Heart right ventricle (tissue), 16 donors: ENCODE results near the gene UBTD1. TPM values are rescaled to one million over a fixed set of nuclear protein-coding genes. Genes with fewer than 3 reads are reported as not detected.
A peak's percentile ranks its signal among the peaks of the same experiment; 100 is the strongest.

Experiments used
- ATAC-seq, 8 donors: fragments of 200-7000 bp; cut with Tn5 transposase; one replicate each; pipeline ENCODE4 v1.9.1; 2020; ENCODE audit warnings: mild to moderate bottlenecking in 8 of 8, moderate library complexity in 8 of 8, moderate number of reproducible peaks in 1 of 8
- DNase-seq, 2 donors: peaks; one replicate each; pipeline ENCODE4 v3.0.0-alpha.2; 2020
- H3K27ac ChIP-seq, 10 donors: fragments of 200-600 bp; sonication (generic) in 2 of 10; one replicate each; pipeline versions ENCODE4 v1.5.0 to v1.8.0; 2020 to 2022; ENCODE audit warnings: mild to moderate bottlenecking in 3 of 10
- H3K27me3 ChIP-seq, 7 donors: fragments of 200-600 bp; one replicate each; pipeline ENCODE4 v1.8.0; 2021 to 2022; ENCODE audit warnings: mild to moderate bottlenecking in 2 of 7
- H3K36me3 ChIP-seq, 9 donors: fragments of 200-600 bp; sonication (generic) in 1 of 9; one replicate each; pipeline versions ENCODE4 v1.5.0 to v1.8.0; 2020 to 2022; ENCODE audit warnings: mild to moderate bottlenecking in 2 of 9
- H3K4me1 ChIP-seq, 9 donors: fragments of 200-600 bp; sonication (generic) in 1 of 9; one replicate each; pipeline versions ENCODE4 v1.5.0 to v1.8.0; 2020 to 2022; ENCODE audit warnings: mild to moderate bottlenecking in 4 of 9
- H3K4me3 ChIP-seq, 10 donors: fragments of 200-600 bp; sonication (generic) in 2 of 10; one replicate each; pipeline versions ENCODE4 v1.5.0 to v1.8.0; 2020 to 2022; ENCODE audit warnings: mild to moderate bottlenecking in 7 of 10, moderate library complexity in 2 of 10
- H3K9me3 ChIP-seq, 11 donors: fragments of 200-600 bp in 10 of 11; sonication (generic) in 2 of 11; one replicate each; pipeline versions ENCODE4 v1.5.0 to v1.8.0; 2013 to 2022; ENCODE audit warnings: mild to moderate bottlenecking in 2 of 11, control low read depth in 1 of 11, moderate library complexity in 1 of 11
- WGBS, 2 donors: extraction: QIAGEN DNeasy Blood & Tissue Kit; methylation state at CpG; one replicate each; pipeline ENCODE4 v1.1.7; 2013; ENCODE audit warnings: inconsistent platforms in 1 of 2; 5-methylcytosine and 5-hydroxymethylcytosine counted together
- intact Hi-C, 10 donors: fragments of 100-400 bp; cut with DNase I; formaldehyde crosslinking; loops; one replicate each; pipeline versions ENCODE4 v1.11.1 to v1.14.2; 2022
- polyA plus RNA-seq, 2 donors: library from polyadenylated mRNA; stranded (reverse); fragments of 200-250 nt; gene quantifications; one replicate each; pipeline ENCODE4 v1.2.3, GENCODE V29; 2013
- total RNA-seq, 10 donors: library from RNA; stranded (reverse); fragmentation: NEBNext Ultra II Directional in 3 of 10; extraction: Animal tissue kit (Norgen Biotek cat#: 25700) in 3 of 10; gene quantifications; one replicate each; pipeline versions ENCODE4 v1.2.1 to v1.2.4, GENCODE V29; 2021 to 2023
- TF ChIP-seq, protein P1 (sequence below), 9 donors: fragments of 200-600 bp; sonication (generic) in 2 of 9; IDR thresholded peaks; one replicate each; pipeline versions ENCODE4 v1.5.0 to v1.8.0; 2021 to 2022; ENCODE audit warnings: antibody characterized with exemption in 9 of 9, mild to moderate bottlenecking in 5 of 9, moderate library complexity in 1 of 9
- donor health status: Arrhythmogenic right ventricular cardiomyopathy.
- donor health status: ischemic (EF 13 %, LVEDD 7.1; RV severe dilation, severe dysfunction).
- donor health status: healthy with polysubstance abuse.
- donor health status: DM: no; HTN: yes; CAD: no.
- donor health status: DM: no; HTN: no; CAD: no.
- donor health status: ischemic (EF 25% LVEDD 6.9; RV normal size, moderate dysfunction).
- donor health status: ischemic (EF 25% LVEDD 5.7; RV mildly dilated, moderate dysfunction).
- donor health status: healthy.
- donor health status: DM: yes; HTN: yes; CAD: no.
- donor health status: Ischemic cardiomyopathy.
- donor health status: ischemic (EF 35%, LVEDD 5.7; RV mildly dilated, moderate dysfunction).
- donor health status: nonischemic (EF 11% LVEDD 7.7; RV severe dilation, severe dysfunction).
- donor health status: DM: yes; HTN: yes; CAD: no.
- donor health status: PGD.
- donor health status: ischemic (EF 29% LVEDD 5.4; RV normal size, mild dysfunction).
- donor health status: nonischemic (EF 23%, LVEDD 6.1; RV moderate dilation, normal function).

The UBTD1 gene
- total and polyA plus RNA-seq, 12 donors, result 13.6 to 56.0 (median 21.3) TPM

DNA sequence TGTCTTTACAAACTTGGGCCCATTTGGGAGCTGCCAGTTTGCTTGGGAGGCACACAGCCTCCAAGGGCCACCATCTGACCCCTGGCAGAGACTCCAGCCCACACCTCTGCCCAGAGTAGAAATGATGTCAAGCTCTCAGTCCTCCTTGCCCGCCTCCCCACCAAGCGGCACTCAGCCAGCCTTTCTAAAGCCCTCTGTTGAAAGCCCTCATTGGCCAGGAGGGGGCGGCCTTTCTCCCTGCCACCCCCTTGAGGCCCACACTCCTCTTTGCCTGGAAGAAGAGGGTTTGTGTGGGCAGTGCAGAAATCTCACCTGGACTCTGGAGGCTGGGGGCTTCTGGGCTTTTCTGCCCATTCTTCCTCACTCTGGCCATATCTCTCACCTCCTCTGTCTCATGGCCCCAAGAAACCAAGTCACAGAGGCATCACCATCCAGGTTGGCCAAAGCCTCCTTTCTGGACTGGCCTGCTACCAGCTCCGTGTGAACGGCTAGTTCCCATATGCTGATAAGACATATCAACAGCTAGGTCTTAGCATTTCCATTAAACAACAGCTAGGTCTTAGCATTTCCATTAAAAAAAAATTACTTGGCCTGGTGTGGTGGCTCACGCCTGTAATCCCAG, 36.1 kb downstream of the UBTD1 start:
- intact Hi-C loops, result no loop called here
- no peaks in the 10 kb centered on the region for H3K27me3 ChIP-seq
- H3K4me1 ChIP-seq, result peaks cover 2 to 21% (median 11%) of the 10 kb centered on the region in 9 donors
- 78 to 80% methylated on average over 6 of the region's 6 CpGs for WGBS, 2 donors
- TF ChIP-seq, protein P1, sequence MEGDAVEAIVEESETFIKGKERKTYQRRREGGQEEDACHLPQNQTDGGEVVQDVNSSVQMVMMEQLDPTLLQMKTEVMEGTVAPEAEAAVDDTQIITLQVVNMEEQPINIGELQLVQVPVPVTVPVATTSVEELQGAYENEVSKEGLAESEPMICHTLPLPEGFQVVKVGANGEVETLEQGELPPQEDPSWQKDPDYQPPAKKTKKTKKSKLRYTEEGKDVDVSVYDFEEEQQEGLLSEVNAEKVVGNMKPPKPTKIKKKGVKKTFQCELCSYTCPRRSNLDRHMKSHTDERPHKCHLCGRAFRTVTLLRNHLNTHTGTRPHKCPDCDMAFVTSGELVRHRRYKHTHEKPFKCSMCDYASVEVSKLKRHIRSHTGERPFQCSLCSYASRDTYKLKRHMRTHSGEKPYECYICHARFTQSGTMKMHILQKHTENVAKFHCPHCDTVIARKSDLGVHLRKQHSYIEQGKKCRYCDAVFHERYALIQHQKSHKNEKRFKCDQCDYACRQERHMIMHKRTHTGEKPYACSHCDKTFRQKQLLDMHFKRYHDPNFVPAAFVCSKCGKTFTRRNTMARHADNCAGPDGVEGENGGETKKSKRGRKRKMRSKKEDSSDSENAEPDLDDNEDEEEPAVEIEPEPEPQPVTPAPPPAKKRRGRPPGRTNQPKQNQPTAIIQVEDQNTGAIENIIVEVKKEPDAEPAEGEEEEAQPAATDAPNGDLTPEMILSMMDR (IDR thresholded peaks at IDR 0.05), result peak in 8 of 9 donors; percentile 20 to 66 (median 44)
- DNase-seq (no peak), ATAC-seq (peak in 3 of 8 donors; percentile 10 to 31 (median 30))
- no peaks in the 10 kb centered on the region for H3K36me3 ChIP-seq
- no peak overlapping the region for H3K4me3 ChIP-seq
- no peak overlapping the region for H3K27ac ChIP-seq
- H3K9me3 ChIP-seq, result no peaks in the 10 kb centered on the region

DNA sequence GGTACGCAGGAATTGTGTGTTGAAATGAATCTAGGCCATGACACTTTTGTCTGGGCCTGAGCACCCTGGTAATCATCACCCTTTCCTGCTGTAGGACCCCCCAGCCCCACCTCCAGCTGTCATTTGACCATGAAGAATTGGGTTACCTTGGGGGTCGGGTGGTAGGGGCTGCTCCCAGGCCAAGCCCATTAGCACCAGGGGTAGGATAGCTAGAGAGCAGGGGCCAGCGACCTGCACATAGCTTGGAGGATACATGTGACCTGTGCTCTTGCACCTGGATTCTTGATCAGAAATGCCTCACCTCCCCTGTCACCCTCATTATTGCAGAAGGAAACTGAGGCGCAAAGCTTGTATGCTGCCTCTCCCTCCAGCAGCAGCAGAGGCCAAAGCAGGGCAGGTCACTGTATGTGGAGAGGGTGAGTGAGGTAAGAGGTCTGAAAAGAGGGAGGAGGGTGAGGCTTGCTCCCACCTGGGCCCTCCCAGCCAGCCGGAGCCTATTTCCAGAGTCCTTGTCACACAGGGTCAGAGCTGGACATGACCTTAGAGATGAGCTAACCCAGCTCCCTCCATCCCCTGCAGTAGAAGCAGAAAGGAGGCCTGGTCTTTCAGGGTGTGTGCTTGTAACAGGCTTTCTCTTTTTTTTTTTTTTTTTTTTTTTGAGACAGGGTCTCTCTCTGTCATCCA, 38.6 kb downstream of the UBTD1 start:
- H3K9me3 ChIP-seq, result no peaks in the 10 kb centered on the region
- ATAC-seq, result no peak

GRCh38 chr10:97538411-97538810, 39.7 kb downstream of the UBTD1 start:
- intact Hi-C loops, result no loop called here
- 59 to 81% methylated on average over 4 of the region's 4 CpGs for WGBS, 2 donors
- ATAC-seq, result no peak

More for the DNA sequence above, 38.6 kb downstream of the UBTD1 start:
- DNase-seq, result no peak
- H3K4me3 ChIP-seq, result no peak overlapping the region
- intact Hi-C loops, result no loop called here
- H3K27me3 ChIP-seq, result no peaks in the 10 kb centered on the region
- 96 to 97% methylated on average over 5 of the region's 5 CpGs for WGBS, 2 donors
- H3K36me3 ChIP-seq, result no peaks in the 10 kb centered on the region
- no peak overlapping the region for H3K27ac ChIP-seq
- H3K4me1 ChIP-seq, result peaks cover 5 to 45% (median 31%) of the 10 kb centered on the region in 9 donors
- TF ChIP-seq, protein P1 (IDR thresholded peaks at IDR 0.05), result no peak

GRCh38 chr10:97538839-97539238, 40.1 kb downstream of the UBTD1 start:
- no peaks in the 10 kb centered on the region for H3K9me3 ChIP-seq
- ATAC-seq, result no peak
- TF ChIP-seq, protein P1 (IDR thresholded peaks at IDR 0.05), result no peak
- 94 to 95% methylated on average over 4 of the region's 4 CpGs for WGBS, 2 donors
- no peaks in the 10 kb centered on the region for H3K27me3 ChIP-seq
- no peak overlapping the region for H3K4me3 ChIP-seq
- intact Hi-C loops, result no loop called here
- H3K36me3 ChIP-seq, result no peaks in the 10 kb centered on the region
- DNase-seq, result no peak
- peaks cover 19 to 61% (median 46%) of the 10 kb centered on the region in 9 donors for H3K4me1 ChIP-seq
- H3K27ac ChIP-seq, result peak overlapping the region in 7 of 10 donors; percentile 85 to 97 (median 94)

More at GRCh38 chr10:97538411-97538810, 39.7 kb downstream of the UBTD1 start:
- DNase-seq, result no peak
- Histone ChIP-seq H3K27me3 (no peaks in the 10 kb centered on the region), H3K27ac (peak overlapping the region in 6 of 10 donors; percentile 26 to 97 (median 92)), H3K4me3 (no peak overlapping the region), H3K9me3 (no peaks in the 10 kb centered on the region), H3K4me1 (peaks cover 15 to 56% (median 42%) of the 10 kb centered on the region in 9 donors), H3K36me3 (no peaks in the 10 kb centered on the region)
- TF ChIP-seq, protein P1 (IDR thresholded peaks at IDR 0.05), result no peak
